MG63 (cell line): ENCODE data around the gene DENND2C. TPM values are rescaled to one million over a fixed set of nuclear protein-coding genes. Genes with fewer than 3 reads are reported as not detected.
A peak's percentile ranks its signal among the peaks of the same experiment; 100 is the strongest.

Experiments used
- DNase-seq: peaks from one replicate; pipeline ENCODE4 v3.0.0-alpha.2; 2020
- H3K27me3 ChIP-seq: fragments of 250-450 bp; sonication (Bioruptor Pico); 2 replicates; pipeline ENCODE4 v1.5.1; 2020; ENCODE audit warnings: mild to moderate bottlenecking, moderate library complexity
- H3K36me3 ChIP-seq: fragments of 250-450 bp; sonication (Bioruptor Pico); 2 replicates; pipeline ENCODE4 v1.5.1; 2020; ENCODE audit warnings: mild to moderate bottlenecking, moderate library complexity
- H3K4me3 ChIP-seq: fragments of 250-450 bp; sonication (Bioruptor Pico); 2 replicates; pipeline ENCODE4 v1.5.1; 2020; ENCODE audit warnings: mild to moderate bottlenecking, moderate library complexity
- H3K9me3 ChIP-seq: fragments of 250-450 bp; sonication (Bioruptor Pico); 2 replicates; pipeline ENCODE4 v1.5.1; 2020; ENCODE audit warnings: mild to moderate bottlenecking, moderate library complexity
- total RNA-seq: library from RNA; depleted of rRNA; stranded (reverse); fragments of >200 nt; shearing (Covaris generic); gene quantifications from 2 replicates; pipeline ENCODE4 v1.2.3, GENCODE V29; 2014; ENCODE audit warnings: low replicate concordance

DENND2C gene
- total RNA-seq, 1 experiment from 2014 or later: 1.7 TPM

DNA sequence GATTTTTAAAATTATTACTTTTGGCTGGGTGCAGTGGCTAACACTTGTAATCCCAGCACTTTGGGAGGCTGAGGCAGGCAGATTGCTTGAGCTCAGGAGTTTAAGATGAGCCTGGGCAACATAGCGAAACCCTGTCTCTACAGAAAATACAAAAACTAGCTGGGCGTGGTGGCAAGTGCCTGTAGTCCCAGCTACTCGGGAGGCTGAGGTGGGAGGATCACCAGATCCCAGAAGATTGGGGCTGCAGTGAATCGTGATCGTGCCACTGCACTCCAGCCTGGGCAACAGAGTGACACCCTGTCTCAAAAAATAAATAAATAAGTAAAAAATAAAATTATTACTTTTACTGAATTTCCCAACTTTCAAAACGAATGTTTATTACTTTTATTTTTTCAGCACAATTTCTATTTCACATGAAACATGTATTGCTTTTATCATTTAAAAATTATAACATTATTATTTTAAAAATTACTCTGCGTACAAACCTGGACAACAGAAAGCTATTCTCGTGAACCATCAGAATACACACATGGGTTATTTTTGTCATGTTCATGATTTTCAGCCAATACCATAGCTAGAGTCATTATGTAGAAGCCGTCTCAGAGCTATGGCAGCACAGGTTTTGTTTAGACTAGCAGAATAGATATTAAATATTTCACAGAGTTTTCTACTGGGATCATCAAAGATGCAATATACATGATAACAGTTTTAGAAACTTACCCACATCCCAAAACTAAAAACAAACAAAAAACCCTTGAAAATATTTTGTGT, 24.9 kb upstream of the DENND2C start:
- DNase-seq: no peak
- no peaks in the 10 kb centered on the region for H3K9me3 ChIP-seq
- H3K27me3 ChIP-seq: no peaks in the 10 kb centered on the region
- H3K4me3 ChIP-seq: no peak overlapping the region
- no peaks in the 10 kb centered on the region for H3K36me3 ChIP-seq

DNA sequence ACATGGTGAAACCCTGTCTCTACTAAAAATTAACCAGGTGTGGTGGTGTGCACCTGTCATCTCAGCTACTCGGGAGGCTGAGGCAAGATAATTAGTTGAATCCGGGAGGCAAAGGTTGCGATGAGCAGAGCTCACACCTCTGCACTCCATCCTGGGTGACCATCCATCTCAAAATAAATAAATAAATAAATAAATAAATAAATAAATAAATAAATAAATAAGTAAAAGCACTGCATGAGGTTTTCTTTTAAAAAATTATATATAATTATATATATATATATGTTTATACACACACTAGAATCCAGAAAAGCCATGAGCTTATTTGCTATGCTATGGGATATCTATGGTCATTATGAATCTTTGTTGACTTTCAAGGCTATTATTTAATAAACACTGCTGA, 23.1 kb upstream of the DENND2C start:
- no peak overlapping the region for H3K4me3 ChIP-seq
- DNase-seq: no peak
- H3K36me3 ChIP-seq: no peaks in the 10 kb centered on the region

DNA sequence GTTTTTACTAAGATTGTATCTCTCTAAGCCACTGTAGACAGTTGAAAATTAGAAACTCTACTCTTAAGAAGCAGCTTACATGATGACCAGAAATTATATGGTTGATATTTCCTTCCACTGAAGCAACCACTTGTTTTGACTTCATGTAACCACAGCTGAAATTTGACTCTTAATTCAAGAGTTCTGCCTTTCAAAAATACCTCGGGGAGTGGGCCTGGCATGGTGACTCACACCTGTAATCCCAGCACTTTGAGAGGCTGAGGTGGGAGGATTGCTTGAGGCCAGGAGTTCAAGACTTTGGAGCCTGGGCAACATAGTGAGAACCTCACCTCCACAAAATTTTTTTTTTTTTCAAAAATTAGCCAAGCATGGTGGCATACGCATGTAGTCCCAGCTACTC, 21.2 kb upstream of the DENND2C start:
- H3K36me3 ChIP-seq: no peaks in the 10 kb centered on the region
- H3K27me3 ChIP-seq: no peaks in the 10 kb centered on the region
- no peak overlapping the region for H3K4me3 ChIP-seq
- H3K9me3 ChIP-seq: no peaks in the 10 kb centered on the region
- DNase-seq: no peak

More for the DNA sequence above, 23.1 kb upstream of the DENND2C start:
- H3K27me3 ChIP-seq: no peaks in the 10 kb centered on the region
- H3K9me3 ChIP-seq: no peaks in the 10 kb centered on the region

DNA sequence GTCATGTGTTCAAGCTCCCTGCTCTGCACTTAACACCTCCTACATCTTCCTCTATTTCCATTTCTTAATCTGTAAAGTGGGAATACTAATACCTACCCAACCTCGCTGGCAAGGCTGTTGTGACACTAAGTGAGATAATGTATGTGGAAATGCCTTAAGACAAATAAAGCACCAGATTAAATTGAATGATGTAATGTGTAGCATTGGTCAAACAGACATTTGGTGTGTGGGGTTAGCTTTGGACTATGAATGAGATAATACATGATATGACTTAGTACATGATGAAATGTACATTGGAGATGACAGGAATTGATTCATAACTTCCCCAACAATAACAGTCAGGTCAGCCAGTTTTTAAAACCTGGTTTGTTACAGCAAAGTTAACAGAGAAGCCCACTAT, 20.3 kb upstream of the DENND2C start:
- Histone ChIP-seq H3K4me3 (no peak overlapping the region), H3K27me3 (no peaks in the 10 kb centered on the region), H3K36me3 (no peaks in the 10 kb centered on the region), H3K9me3 (no peaks in the 10 kb centered on the region)
- DNase-seq: no peak

- Histone ChIP-seq H3K4me3 (no peak overlapping the region), H3K9me3 (no peaks in the 10 kb centered on the region), H3K36me3 (no peaks in the 10 kb centered on the region), H3K27me3 (no peaks in the 10 kb centered on the region)
- no peak for DNase-seq
These were observed 18.7 kb upstream of the DENND2C start for GRCh38 chr1:114688526-114688925.

DNA sequence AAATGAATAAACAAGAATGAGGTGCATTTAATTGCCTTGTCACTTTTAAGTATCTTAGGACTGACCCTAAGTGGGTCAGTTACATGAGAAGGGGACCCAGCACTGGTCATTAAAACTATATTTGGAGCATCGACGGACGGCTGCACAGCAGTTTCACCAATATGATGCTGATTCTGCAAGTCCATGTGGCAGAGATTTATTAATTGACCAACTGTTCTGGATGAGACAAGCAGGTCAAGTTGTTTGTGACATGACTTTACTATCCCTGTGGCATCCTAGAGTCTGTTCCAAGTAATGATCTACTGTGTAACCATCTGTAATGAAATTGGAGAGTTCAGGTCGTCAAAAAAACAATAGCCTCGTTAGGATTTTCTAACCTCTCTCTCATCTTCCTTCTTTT, 16.0 kb upstream of the DENND2C start:
- DNase-seq: no peak
- Histone ChIP-seq H3K36me3 (no peaks in the 10 kb centered on the region), H3K9me3 (no peaks in the 10 kb centered on the region), H3K27me3 (no peaks in the 10 kb centered on the region), H3K4me3 (no peak overlapping the region)

DNA sequence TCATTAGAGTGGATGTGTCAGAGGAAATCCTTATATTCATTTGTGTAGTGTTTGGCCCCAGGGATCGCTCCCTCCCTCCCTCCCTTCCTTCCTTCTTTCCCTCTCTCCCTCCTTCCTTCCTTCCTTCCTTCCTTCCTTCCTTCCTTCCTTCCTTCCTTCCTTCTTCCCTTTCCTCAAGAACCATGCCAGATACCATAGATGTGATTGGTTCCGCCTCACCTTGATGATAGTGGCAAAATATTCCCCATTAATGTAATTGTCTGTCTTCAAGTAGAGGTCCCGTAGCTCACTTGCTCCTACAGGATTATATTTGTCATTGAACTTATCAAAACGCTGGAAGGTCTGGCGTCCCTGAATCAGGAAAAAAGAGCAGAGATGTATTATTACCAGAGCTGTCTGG, 7.8 kb upstream of the DENND2C start:
- H3K27me3 ChIP-seq: no peaks in the 10 kb centered on the region; the same call in 1 of the 2 replicates
- DNase-seq: no peak
- H3K36me3 ChIP-seq: no peaks in the 10 kb centered on the region
- H3K9me3 ChIP-seq: no peaks in the 10 kb centered on the region
- no peak overlapping the region for H3K4me3 ChIP-seq

DNA sequence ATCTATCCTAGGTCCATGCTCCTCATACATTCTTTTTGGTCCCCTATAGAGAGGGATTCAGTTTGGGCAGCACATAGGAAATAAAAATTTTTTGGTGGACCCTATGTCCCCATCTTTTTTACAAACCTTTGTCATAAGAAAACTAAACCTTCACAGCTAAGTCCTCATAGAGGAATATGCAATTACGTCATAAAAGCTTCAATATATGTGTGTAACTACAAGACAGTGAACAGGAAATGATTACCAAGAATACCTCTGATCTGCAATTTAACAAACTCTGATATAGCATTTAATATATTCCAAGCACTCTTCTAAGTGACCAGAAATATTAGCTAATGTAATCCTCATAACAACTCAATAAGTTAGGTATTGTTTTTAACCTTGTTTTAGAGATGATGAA, 6.3 kb upstream of the DENND2C start:
- no peaks in the 10 kb centered on the region for H3K36me3 ChIP-seq
- no peaks in the 10 kb centered on the region; the same call in 1 of the 2 replicates for H3K27me3 ChIP-seq
- no peak overlapping the region for H3K4me3 ChIP-seq
- no peak for DNase-seq
- H3K9me3 ChIP-seq: no peaks in the 10 kb centered on the region

GRCh38 chr1:114671939-114672275, 2.1 kb upstream of the DENND2C start:
- no peak for DNase-seq
- no peaks in the 10 kb centered on the region; the same call in 1 of the 2 replicates for H3K27me3 ChIP-seq
- no peak overlapping the region for H3K4me3 ChIP-seq
- no peaks in the 10 kb centered on the region for H3K9me3 ChIP-seq
- no peaks in the 10 kb centered on the region for H3K36me3 ChIP-seq

- H3K36me3 ChIP-seq: no peaks in the 10 kb centered on the region
- no peaks in the 10 kb centered on the region for H3K9me3 ChIP-seq
- DNase-seq: no peak
- H3K4me3 ChIP-seq: no peak overlapping the region
- no peaks in the 10 kb centered on the region; the same call in 1 of the 2 replicates for H3K27me3 ChIP-seq
These were observed 1.4 kb upstream of the DENND2C start for GRCh38 chr1:114671011-114671938.

DNA sequence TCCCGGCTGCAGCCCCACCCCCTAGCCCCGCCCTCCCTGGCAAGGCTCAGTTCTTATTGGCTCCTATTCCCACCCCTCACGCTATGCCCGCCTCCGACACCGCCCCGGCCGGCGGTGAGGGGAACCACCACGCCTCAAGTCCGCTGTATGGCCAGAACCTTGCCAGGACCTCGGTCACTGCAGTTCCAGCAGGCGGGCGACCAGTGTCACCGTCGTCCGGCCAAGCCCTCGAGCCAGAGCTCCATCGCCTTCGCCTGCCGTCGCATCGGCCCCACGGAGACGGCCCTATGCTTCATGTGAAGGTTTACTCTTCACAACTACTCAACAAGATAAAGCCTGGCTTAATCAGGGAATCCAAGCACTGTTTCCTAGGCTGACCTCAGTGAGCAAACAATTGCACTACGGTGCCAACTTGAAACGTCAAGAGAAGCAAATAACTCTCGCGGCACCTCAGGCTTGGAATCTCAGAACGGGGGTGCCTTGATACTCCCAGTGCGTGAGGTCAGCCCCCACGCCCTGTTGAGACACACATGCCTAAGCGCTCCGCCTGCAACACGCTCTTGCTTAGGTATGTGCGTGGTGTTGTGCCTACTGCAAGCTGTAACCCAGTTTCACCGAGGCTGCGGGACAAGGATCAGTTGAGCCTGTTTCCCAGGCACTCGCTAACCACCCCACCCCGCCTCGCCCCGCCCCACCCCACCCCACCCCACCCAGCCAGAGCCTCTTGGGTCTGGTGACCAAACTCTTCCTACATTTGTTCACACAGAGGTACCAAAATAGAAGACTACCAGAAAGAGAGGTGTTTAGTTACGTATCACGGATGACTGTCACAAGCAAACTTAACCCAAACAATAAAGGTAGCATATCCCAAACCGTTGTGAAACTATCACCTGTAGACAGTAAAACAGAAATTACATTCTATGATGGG, 498 bp upstream of the DENND2C start:
- Histone ChIP-seq H3K9me3 (no peaks in the 10 kb centered on the region), H3K36me3 (no peaks in the 10 kb centered on the region), H3K27me3 (no peaks in the 10 kb centered on the region; the same call in 1 of the 2 replicates), H3K4me3 (peak overlapping the region; percentile 63)
- DNase-seq: peak; percentile 91

- peak; percentile 53 for DNase-seq
- no peaks in the 10 kb centered on the region for H3K9me3 ChIP-seq
- H3K27me3 ChIP-seq: no peaks in the 10 kb centered on the region; the same call in 1 of the 2 replicates
- H3K4me3 ChIP-seq: peak overlapping the region; percentile 63
- H3K36me3 ChIP-seq: no peaks in the 10 kb centered on the region
These were observed 876 bp downstream of the DENND2C start for GRCh38 chr1:114668784-114669561.

- Histone ChIP-seq H3K9me3 (no peaks in the 10 kb centered on the region), H3K4me3 (no peak overlapping the region), H3K36me3 (no peaks in the 10 kb centered on the region), H3K27me3 (no peaks in the 10 kb centered on the region; the same call in 1 of the 2 replicates)
- no peak for DNase-seq
These were observed 1.5 kb downstream of the DENND2C start for GRCh38 chr1:114668373-114668772.

- H3K27me3 ChIP-seq: no peaks in the 10 kb centered on the region
- H3K9me3 ChIP-seq: no peaks in the 10 kb centered on the region
- DNase-seq: no peak
- H3K4me3 ChIP-seq: no peak overlapping the region
- no peaks in the 10 kb centered on the region for H3K36me3 ChIP-seq
These were observed 2.9 kb downstream of the DENND2C start for GRCh38 chr1:114666954-114667353.

- H3K9me3 ChIP-seq: no peaks in the 10 kb centered on the region
- no peak overlapping the region for H3K4me3 ChIP-seq
- no peak for DNase-seq
- no peaks in the 10 kb centered on the region for H3K36me3 ChIP-seq
- 0 out of 2 replicates have a peak, but pooled peaks cover 3% of the 10 kb centered on the region for H3K27me3 ChIP-seq
These were observed 9.6 kb downstream of the DENND2C start for GRCh38 chr1:114660238-114660637.

- no peaks in the 10 kb centered on the region for H3K9me3 ChIP-seq
- H3K36me3 ChIP-seq: no peaks in the 10 kb centered on the region
- no peak overlapping the region for H3K4me3 ChIP-seq
- H3K27me3 ChIP-seq: no peaks in the 10 kb centered on the region
- no peak for DNase-seq
These were observed 18.0 kb downstream of the DENND2C start for GRCh38 chr1:114651893-114652292.
